GM21737 (cell line): ENCODE data around the gene FYN.

Experiments used
- ATAC-seq: cut with Tn5 transposase; IDR thresholded peaks from one replicate; pipeline ENCODE4 v1.9.1; 2021; ENCODE audit warnings: mild to moderate bottlenecking, moderate library complexity; ENCODE audit not compliant: unreplicated experiment

FYN gene

GRCh38 chr6:111854683-111855082 is 18.6 kb downstream of the FYN start:
- no peak for ATAC-seq

GRCh38 chr6:111852725-111853124 is 20.5 kb downstream of the FYN start:
- no peak for ATAC-seq

GRCh38 chr6:111850295-111850937 is 22.8 kb downstream of the FYN start:
- ATAC-seq: no peak

GRCh38 chr6:111849298-111849697 is 24.0 kb downstream of the FYN start:
- no peak for ATAC-seq

GRCh38 chr6:111848262-111848812 is 24.9 kb downstream of the FYN start:
- no peak for ATAC-seq

GRCh38 chr6:111846492-111847409 is 26.5 kb downstream of the FYN start:
- ATAC-seq: no peak

- no peak for ATAC-seq
These were observed 27.2 kb downstream of the FYN start for GRCh38 chr6:111846066-111846465.

- ATAC-seq: peak; percentile 52
These were observed 27.8 kb downstream of the FYN start for GRCh38 chr6:111845441-111845871.

GRCh38 chr6:111844921-111845320 is 28.3 kb downstream of the FYN start:
- no peak for ATAC-seq

GRCh38 chr6:111844376-111844775 is 28.9 kb downstream of the FYN start:
- peak; percentile 52 for ATAC-seq

- no peak for ATAC-seq
These were observed 29.7 kb downstream of the FYN start for GRCh38 chr6:111843347-111844147.

- no peak for ATAC-seq
These were observed 30.4 kb downstream of the FYN start for GRCh38 chr6:111842891-111843290.

GRCh38 chr6:111842271-111842822 is 30.9 kb downstream of the FYN start:
- ATAC-seq: no peak

- ATAC-seq: no peak
These were observed 31.4 kb downstream of the FYN start for GRCh38 chr6:111841822-111842221.

- ATAC-seq: no peak
These were observed 32.4 kb downstream of the FYN start for GRCh38 chr6:111840803-111841202.

- ATAC-seq: no peak
These were observed 34.3 kb downstream of the FYN start for GRCh38 chr6:111838749-111839484.

GRCh38 chr6:111837641-111838500 is 35.4 kb downstream of the FYN start:
- peak; percentile 49 for ATAC-seq

GRCh38 chr6:111837007-111837406 is 36.2 kb downstream of the FYN start:
- no peak for ATAC-seq

- no peak for ATAC-seq
These were observed 37.4 kb downstream of the FYN start for GRCh38 chr6:111835807-111836206.
